Hepatocyte (in vitro differentiated cells): ENCODE results near the gene ASS1. TPM values are rescaled to one million over a fixed set of nuclear protein-coding genes. Genes with fewer than 3 reads are reported as not detected.

Source experiments
- DNase-seq: peaks from one replicate; pipeline ENCODE4 v3.0.0-alpha.2; 2016; ENCODE audit warnings: low spot score
- H2AFZ ChIP-seq: fragments of 200-600 bp; sonication (generic); 2 replicates; pipeline ENCODE4 v1.6.0; 2016; ENCODE audit warnings: antibody characterized with exemption, mild to moderate bottlenecking
- H3K27ac ChIP-seq: fragments of 200-600 bp; sonication (generic); 2 replicates; pipeline ENCODE4 v1.5.1; 2016; ENCODE audit warnings: mild to moderate bottlenecking
- H3K27me3 ChIP-seq: fragments of 200-600 bp; sonication (generic); 2 replicates; pipeline ENCODE4 v1.6.1; 2016
- H3K36me3 ChIP-seq: fragments of 200-600 bp; sonication (generic); replicated peaks from 2 replicates; pipeline ENCODE4 v1.5.1; 2016; ENCODE audit warnings: low read depth; ENCODE audit not compliant: insufficient read depth
- H3K4me1 ChIP-seq: fragments of 200-600 bp; sonication (generic); 2 replicates; pipeline ENCODE4 v1.5.1; 2016; ENCODE audit warnings: mild to moderate bottlenecking, moderate library complexity; ENCODE audit not compliant: insufficient read depth
- H3K4me2 ChIP-seq: fragments of 200-600 bp; sonication (generic); 2 replicates; pipeline ENCODE4 v1.6.0; 2016
- H3K4me3 ChIP-seq: fragments of 200-600 bp; sonication (generic); 2 replicates; pipeline ENCODE4 v1.5.1; 2016; ENCODE audit warnings: mild to moderate bottlenecking
- H3K79me2 ChIP-seq: fragments of 200-600 bp; sonication (generic); 2 replicates; pipeline ENCODE4 v1.6.0; 2017; ENCODE audit warnings: mild to moderate bottlenecking
- H3K9me2 ChIP-seq: fragments of 200-600 bp; sonication (generic); replicated peaks from 2 replicates; pipeline ENCODE4 v1.6.0; 2017; ENCODE audit warnings: mild to moderate bottlenecking; ENCODE audit not compliant: insufficient read depth
- H3K9me3 ChIP-seq: fragments of 200-600 bp; sonication (generic); 2 replicates; pipeline ENCODE4 v1.5.1; 2016; ENCODE audit warnings: low read depth, mild to moderate bottlenecking
- H4K20me1 ChIP-seq: fragments of 200-600 bp; sonication (generic); 2 replicates; pipeline ENCODE4 v1.6.0; 2016; ENCODE audit warnings: mild to moderate bottlenecking; ENCODE audit not compliant: insufficient read depth, poor library complexity, severe bottlenecking
- CTCF ChIP-seq: fragments of 200-600 bp; sonication (generic); IDR thresholded peaks from 2 replicates; pipeline ENCODE4 v1.5.1; 2016; ENCODE audit warnings: antibody characterized with exemption, mild to moderate bottlenecking; ENCODE audit not compliant: poor library complexity
- EZH2 ChIP-seq: fragments of 200-600 bp; sonication (generic); IDR thresholded peaks from 2 replicates; pipeline ENCODE4 v1.6.1; 2016; ENCODE audit warnings: antibody characterized with exemption, mild to moderate bottlenecking, borderline replicate concordance
- EZH2phosphoT487 ChIP-seq: fragments of 200-600 bp; sonication (generic); IDR thresholded peaks from one replicate; pipeline ENCODE4 v1.6.1; 2018; ENCODE audit warnings: antibody characterized with exemption, mild to moderate bottlenecking, low read depth, moderate library complexity; ENCODE audit not compliant: unreplicated experiment, severe bottlenecking
- WGBS: methylation state at CpG from one replicate; pipeline ENCODE4 v1.1.6; 2016; ENCODE audit warnings: low lambda C conversion rate; ENCODE audit errors: missing lambda C conversion rate; 5-methylcytosine and 5-hydroxymethylcytosine counted together
- polyA plus RNA-seq: library from polyadenylated mRNA; unstranded; fragments of >200 nt; fragmentation: Nextera tagmentation; extraction: Ambion mirVana; gene quantifications from 2 replicates; pipeline ENCODE4 v1.2.1, GENCODE V29; 2016
- total RNA-seq: library from RNA; depleted of rRNA; stranded (reverse); fragments of >200 nt; gene quantifications from 2 replicates; pipeline ENCODE4 v1.2.3, GENCODE V29; 2014

Gene ASS1
- total and polyA plus RNA-seq, 2 experiments from 2014 or later, result 145 to 292 TPM

GRCh38 chr9:130512199-130512598 is 67.4 kb downstream of the ASS1 start:
- no peak overlapping the region for H3K4me2 ChIP-seq
- no peaks in the 10 kb centered on the region for H3K9me3 ChIP-seq
- H3K79me2 ChIP-seq, result no peaks in the 10 kb centered on the region
- 96% methylated on average over 4 of the region's 4 CpGs for WGBS
- H3K27me3 ChIP-seq, result no peaks in the 10 kb centered on the region
- no peaks in the 10 kb centered on the region for H3K36me3 ChIP-seq
- no peak overlapping the region for H2AFZ ChIP-seq
- no peak overlapping the region for H3K27ac ChIP-seq
- TF ChIP-seq CTCF, result no peak
- TF ChIP-seq EZH2phosphoT487, result no peak
- no peak for TF ChIP-seq EZH2
- no peak overlapping the region for H3K4me3 ChIP-seq
- H3K9me2 ChIP-seq, result no peaks in the 10 kb centered on the region
- DNase-seq, result no peak
- no peaks in the 10 kb centered on the region for H4K20me1 ChIP-seq
- H3K4me1 ChIP-seq, result no peaks in the 10 kb centered on the region

- H3K9me2 ChIP-seq, result no peaks in the 10 kb centered on the region
- WGBS, result 89% methylated on average over 1 of the region's 1 CpG
- no peak for DNase-seq
- no peaks in the 10 kb centered on the region for H3K36me3 ChIP-seq
- no peaks in the 10 kb centered on the region for H3K79me2 ChIP-seq
- no peak overlapping the region for H3K4me3 ChIP-seq
- H3K9me3 ChIP-seq, result no peaks in the 10 kb centered on the region
- H3K4me2 ChIP-seq, result no peak overlapping the region
- H3K27ac ChIP-seq, result no peak overlapping the region
- H3K27me3 ChIP-seq, result no peaks in the 10 kb centered on the region
- H2AFZ ChIP-seq, result no peak overlapping the region
- no peak for TF ChIP-seq CTCF
- TF ChIP-seq EZH2, result no peak
- no peak for TF ChIP-seq EZH2phosphoT487
- H3K4me1 ChIP-seq, result no peaks in the 10 kb centered on the region
- H4K20me1 ChIP-seq, result no peaks in the 10 kb centered on the region
Observed at GRCh38 chr9:130513078-130513477, 68.3 kb downstream of the ASS1 start.

- no peaks in the 10 kb centered on the region for H3K4me1 ChIP-seq
- no peaks in the 10 kb centered on the region for H3K9me3 ChIP-seq
- no peak overlapping the region for H3K27ac ChIP-seq
- H3K4me2 ChIP-seq, result no peak overlapping the region
- no peaks in the 10 kb centered on the region for H4K20me1 ChIP-seq
- H3K4me3 ChIP-seq, result no peak overlapping the region
- H3K36me3 ChIP-seq, result no peaks in the 10 kb centered on the region
- no peaks in the 10 kb centered on the region for H3K9me2 ChIP-seq
- 92% methylated on average over 4 of the region's 4 CpGs for WGBS
- H3K79me2 ChIP-seq, result no peaks in the 10 kb centered on the region
- H3K27me3 ChIP-seq, result no peaks in the 10 kb centered on the region
- no peak for DNase-seq
- H2AFZ ChIP-seq, result no peak overlapping the region
- TF ChIP-seq EZH2phosphoT487, result no peak
Observed at GRCh38 chr9:130518233-130518632, 73.5 kb downstream of the ASS1 start.

GRCh38 chr9:130518943-130519799 is 74.4 kb downstream of the ASS1 start:
- TF ChIP-seq EZH2 (no peak), CTCF (no peak), EZH2phosphoT487 (no peak)
- Histone ChIP-seq H3K79me2 (no peaks in the 10 kb centered on the region), H3K4me2 (no peak overlapping the region), H3K4me1 (no peaks in the 10 kb centered on the region), H2AFZ (no peak overlapping the region), H3K4me3 (no peak overlapping the region), H3K27me3 (no peaks in the 10 kb centered on the region), H4K20me1 (no peaks in the 10 kb centered on the region), H3K9me3 (no peaks in the 10 kb centered on the region), H3K27ac (no peak overlapping the region), H3K9me2 (no peaks in the 10 kb centered on the region), H3K36me3 (no peaks in the 10 kb centered on the region)
- no peak for DNase-seq
- WGBS, result 84% methylated on average over 24 of the region's 24 CpGs
